B cell (primary cell): ENCODE measurements around the gene JADE2. TPM values are rescaled to one million over a fixed set of nuclear protein-coding genes. Genes with fewer than 3 reads are reported as not detected.
A peak's percentile ranks its signal among the peaks of the same experiment; 100 is the strongest.

Experiments
- ATAC-seq: fragments of 200-7000 bp; cut with Tn5 transposase; one replicate; pipeline ENCODE4 v1.10.0; 2021; ENCODE audit warnings: low read depth, mild to moderate bottlenecking, moderate number of reproducible peaks, moderate library complexity
- CTCF ChIA-PET: fragments of 350-600 bp; sonication (Branson Sonifier 250); formaldehyde crosslinking; loops from one replicate; lab custom pipeline; 2021; ENCODE audit warnings: antibody characterized with exemption, inconsistent platforms; lab: Charles Lee
- POLR2A ChIA-PET: fragments of 350-600 bp; sonication (Branson Sonifier 250); formaldehyde crosslinking; loops from one replicate; lab custom pipeline; 2021; ENCODE audit warnings: antibody characterized with exemption; lab: Charles Lee
- DNase-seq: peaks from one replicate; pipeline ENCODE4 v3.0.0; 2013
- H2AFZ ChIP-seq: 2 replicates; pipeline ENCODE4 v1.6.1; 2012; ENCODE audit warnings: mild to moderate bottlenecking, low read depth, low read length; ENCODE audit not compliant: insufficient read depth, poor library complexity, severe bottlenecking
- H3K27ac ChIP-seq, 2 donors: 1 replicate in 1 of 2; 2 replicates in 1 of 2; pipeline ENCODE4 v1.5.1; 2012 to 2013; ENCODE audit warnings: low read length in 2 of 2, mild to moderate bottlenecking in 2 of 2, moderate library complexity in 1 of 2
- H3K27me3 ChIP-seq, 4 experiments: fragments of 200-600 bp in 1 of 4; sonication (generic) in 1 of 4; replicated peaks in 1 of 4; 1 replicate in 2 of 4; 2 replicates in 2 of 4; pipeline versions ENCODE4 v1.6.1 to v1.7.0; 2013 to 2016; ENCODE audit warnings: low read length in 3 of 4, mild to moderate bottlenecking in 2 of 4, mixed read lengths in 1 of 4, moderate library complexity in 1 of 4; ENCODE audit not compliant: insufficient read depth in 4 of 4, control insufficient read depth in 3 of 4; ENCODE audit errors: control extremely low read depth in 1 of 4
- H3K36me3 ChIP-seq, 2 experiments: replicated peaks in 1 of 2; 1 replicate in 1 of 2; 2 replicates in 1 of 2; pipeline versions ENCODE4 v1.6.1 to v1.7.1; 2013; ENCODE audit warnings: low read length in 1 of 2; ENCODE audit not compliant: insufficient read depth in 2 of 2, control insufficient read depth in 1 of 2; ENCODE audit errors: control extremely low read depth in 1 of 2, extremely low read depth in 1 of 2
- H3K4me1 ChIP-seq, 2 donors: fragments of 200-600 bp in 1 of 2; sonication (generic) in 1 of 2; 1 replicate in 1 of 2; 2 replicates in 1 of 2; pipeline versions ENCODE4 v1.5.1 to v1.6.1; 2013 to 2017; ENCODE audit warnings: low read length in 2 of 2; ENCODE audit not compliant: control insufficient read depth in 2 of 2, insufficient read depth in 2 of 2
- H3K4me2 ChIP-seq: replicated peaks from 2 replicates; pipeline ENCODE3; 2012; ENCODE audit warnings: mild to moderate bottlenecking, low read depth, low read length; ENCODE audit not compliant: poor library complexity, severe bottlenecking
- H3K4me3 ChIP-seq, 5 experiments: fragments of 200-600 bp in 1 of 5; sonication (generic) in 1 of 5; 1 replicate in 3 of 5; 2 replicates in 2 of 5; pipeline versions ENCODE4 v1.5.1 to v1.7.0; 2011 to 2016; ENCODE audit warnings: low read length in 4 of 5, mild to moderate bottlenecking in 4 of 5, low read depth in 2 of 5, control low read depth in 1 of 5, moderate library complexity in 1 of 5; ENCODE audit not compliant: insufficient read depth in 1 of 5; ENCODE audit errors: control extremely low read depth in 1 of 5, extremely low read depth in 1 of 5
- H3K79me2 ChIP-seq: fragments of 200-600 bp; sonication (generic); one replicate; pipeline ENCODE4 v1.6.0; 2016; ENCODE audit warnings: low read length; ENCODE audit not compliant: control insufficient read depth, insufficient read depth
- H3K9ac ChIP-seq: fragments of 200-600 bp; sonication (generic); 2 replicates; pipeline ENCODE4 v1.6.1; 2017; ENCODE audit warnings: mild to moderate bottlenecking, low read length, moderate library complexity
- H3K9me3 ChIP-seq, 3 donors: one replicate each; pipeline versions ENCODE4 v1.6.1 to v1.7.1; 2013; ENCODE audit warnings: low read length in 2 of 3; ENCODE audit not compliant: control insufficient read depth in 2 of 3, insufficient read depth in 1 of 3; ENCODE audit errors: control extremely low read depth in 1 of 3
- H4K20me1 ChIP-seq: 2 replicates; pipeline ENCODE4 v1.6.0; 2012; ENCODE audit warnings: mild to moderate bottlenecking, low read length; ENCODE audit not compliant: insufficient read depth, control insufficient read depth, poor library complexity, severe bottlenecking
- H3K27ac Mint-ChIP-seq: one replicate; pipeline ENCODE4 v1.8.0; 2021; ENCODE audit warnings: mixed read lengths
- H3K27me3 Mint-ChIP-seq: one replicate; pipeline ENCODE4 v1.8.0; 2021; ENCODE audit warnings: mixed read lengths
- H3K4me1 Mint-ChIP-seq: one replicate; pipeline ENCODE4 v1.8.0; 2021; ENCODE audit warnings: mixed read lengths
- H3K4me3 Mint-ChIP-seq: one replicate; pipeline ENCODE4 v1.8.0; 2021; ENCODE audit warnings: mixed read lengths
- H3K9me3 Mint-ChIP-seq: one replicate; pipeline ENCODE4 v1.8.0; 2022; ENCODE audit warnings: mixed read lengths; ENCODE audit not compliant: insufficient read depth
- EZH2 ChIP-seq: IDR thresholded peaks from 2 replicates; pipeline ENCODE4 v1.6.1; 2012; ENCODE audit warnings: borderline replicate concordance, low read depth, mild to moderate bottlenecking, moderate library complexity, low read length; ENCODE audit not compliant: insufficient read depth, poor library complexity, severe bottlenecking
- WGBS: methylation state at CpG from one replicate; pipeline ENCODE4 v1.1.5; 2013; ENCODE audit warnings: missing lambda C conversion rate; ENCODE audit not compliant: insufficient coverage; 5-methylcytosine and 5-hydroxymethylcytosine counted together
- intact Hi-C: fragments of 100-400 bp; cut with micrococcal nuclease; formaldehyde crosslinking; loops from one replicate; pipeline ENCODE4 v1.10.0; 2022
- polyA minus RNA-seq: library from RNA; depleted of rRNA, polyadenylated mRNA; stranded (reverse); fragments of >200 nt; gene quantifications from 2 replicates; pipeline ENCODE4 v1.2.3, GENCODE V29; 2012
- polyA plus RNA-seq: library from polyadenylated mRNA; depleted of rRNA; stranded (reverse); fragments of >200 nt; gene quantifications from 2 replicates; pipeline ENCODE4 v1.2.3, GENCODE V29; 2012
- total RNA-seq, 2 donors: library from RNA; stranded (reverse); fragments of 120-200 nt in 1 of 2; gene quantifications; 1 replicate in 1 of 2; 2 replicates in 1 of 2; pipeline versions ENCODE4 v1.2.3 to v1.2.4, GENCODE V29; 2013 to 2022
- TF ChIP-seq, protein P1 (sequence below): fragments of 200-600 bp; IDR thresholded peaks from one replicate; pipeline ENCODE4 v1.8.0; 2022; ENCODE audit warnings: antibody characterized with exemption, mild to moderate bottlenecking

Gene JADE2
- 243 and 247 TPM in 2 replicates for total RNA-seq
- total RNA-seq (2013): 76.9 TPM
- 50.4 and 80.5 TPM in 2 replicates for polyA plus RNA-seq
- 142 and 196 TPM in 2 replicates for polyA minus RNA-seq

- peaks cover 25 to 37% of the 10 kb centered on the region in 2 donors for H3K4me1 ChIP-seq
- intact Hi-C loops: loop anchor here (1.0 to 10.0 kb wide), 10 partner anchors 79 to 1563 kb away; partner anchors contain the start of genes AFF4, CDKL3, PCBD2 and PPP2CA
- no peaks in the 10 kb centered on the region for H3K27me3 ChIP-seq
- 0% methylated on average over 37 of the region's 57 CpGs for WGBS
- DNase-seq (peak; percentile 96), ATAC-seq (peak; percentile 72)
- peak within 1 kb of the TSS; percentile 92 for H3K4me2 ChIP-seq
- H3K9ac ChIP-seq: peak within 1 kb of the TSS; percentile 100
- POLR2A ChIA-PET: interaction anchor here (0.6 to 6.5 kb wide), 24 partner anchors 9 to 1473 kb away, joined by 3 to 86 read pairs (median 4); partner anchors contain the start of genes CAMLG, CDKN2AIPNL, HSPA4 and PCBD2
- H3K4me3 Mint-ChIP-seq: peak within 1 kb of the TSS; percentile 99
- TF ChIP-seq EZH2: no peak
- TF ChIP-seq, protein P1, sequence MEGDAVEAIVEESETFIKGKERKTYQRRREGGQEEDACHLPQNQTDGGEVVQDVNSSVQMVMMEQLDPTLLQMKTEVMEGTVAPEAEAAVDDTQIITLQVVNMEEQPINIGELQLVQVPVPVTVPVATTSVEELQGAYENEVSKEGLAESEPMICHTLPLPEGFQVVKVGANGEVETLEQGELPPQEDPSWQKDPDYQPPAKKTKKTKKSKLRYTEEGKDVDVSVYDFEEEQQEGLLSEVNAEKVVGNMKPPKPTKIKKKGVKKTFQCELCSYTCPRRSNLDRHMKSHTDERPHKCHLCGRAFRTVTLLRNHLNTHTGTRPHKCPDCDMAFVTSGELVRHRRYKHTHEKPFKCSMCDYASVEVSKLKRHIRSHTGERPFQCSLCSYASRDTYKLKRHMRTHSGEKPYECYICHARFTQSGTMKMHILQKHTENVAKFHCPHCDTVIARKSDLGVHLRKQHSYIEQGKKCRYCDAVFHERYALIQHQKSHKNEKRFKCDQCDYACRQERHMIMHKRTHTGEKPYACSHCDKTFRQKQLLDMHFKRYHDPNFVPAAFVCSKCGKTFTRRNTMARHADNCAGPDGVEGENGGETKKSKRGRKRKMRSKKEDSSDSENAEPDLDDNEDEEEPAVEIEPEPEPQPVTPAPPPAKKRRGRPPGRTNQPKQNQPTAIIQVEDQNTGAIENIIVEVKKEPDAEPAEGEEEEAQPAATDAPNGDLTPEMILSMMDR: no peak
- peaks cover 40% of the 10 kb centered on the region for H3K4me1 Mint-ChIP-seq
- no peaks in the 10 kb centered on the region for H3K9me3 ChIP-seq
- H3K36me3 ChIP-seq: peaks cover 0 to 11% of the 10 kb centered on the region in 2 experiments
- peak within 1 kb of the TSS; percentile 99 to 100 for H3K27ac ChIP-seq
- H4K20me1 ChIP-seq: peaks cover 37% of the 10 kb centered on the region
- H3K4me3 ChIP-seq: peak within 1 kb of the TSS; percentile 89 to 100 (median 98)
- H3K27me3 Mint-ChIP-seq: no peaks in the 10 kb centered on the region
- no peaks in the 10 kb centered on the region for H3K9me3 Mint-ChIP-seq
- CTCF ChIA-PET: interaction anchor here (0.6 to 10.0 kb wide), 8 partner anchors 18 to 299 kb away, joined by 3 to 122 read pairs (median 24); partner anchors contain the start of genes CAMLG, CDKN2AIPNL and PPP2CA
- H3K79me2 ChIP-seq: peaks cover 52% of the 10 kb centered on the region
- H2AFZ ChIP-seq: peak within 1 kb of the TSS; percentile 80
- H3K27ac Mint-ChIP-seq: peak within 1 kb of the TSS; percentile 99
Measured at GRCh38 chr5:134524826-134525682, at the start of gene JADE2. JADE2 (plus strand) TSS chr5:134525670; CDS start chr5:134535858, 10,188 bp downstream.
